SH-SY5Y (cell line): Measurements from ENCODE around the gene CCDC174.

Experiments used
- GATA2 ChIP-seq: IDR thresholded peaks from 2 replicates; pipeline ENCODE4 v1.6.1; 2011; ENCODE audit warnings: mild to moderate bottlenecking, low read depth, low read length
- GATA3 ChIP-seq: IDR thresholded peaks from 2 replicates; pipeline ENCODE4 v1.6.1; 2011; ENCODE audit warnings: low read depth, mild to moderate bottlenecking, low read length, moderate library complexity

GRCh38 chr3:14649466-14649865 lies 2.1 kb upstream of the CCDC174 start:
- TF ChIP-seq GATA2, result no peak
- TF ChIP-seq GATA3, result no peak
